Gastroesophageal sphincter (tissue), 3 donors: ENCODE results near the gene AEBP1.

Experiments used
- CTCF ChIP-seq, 4 experiments: fragments of 200-600 bp in 2 of 4; fragments of 450-650 bp in 2 of 4; sonication (generic) in 1 of 4; IDR thresholded peaks; one replicate each; pipeline ENCODE4 v1.5.1; 2017 to 2019; ENCODE audit warnings: antibody characterized with exemption in 4 of 4, mild to moderate bottlenecking in 2 of 4, moderate library complexity in 2 of 4
- POLR2A ChIP-seq, 2 donors: fragments of 450-650 bp; IDR thresholded peaks; one replicate each; pipeline ENCODE4 v1.6.1; 2017; ENCODE audit warnings: antibody characterized with exemption in 2 of 2, mild to moderate bottlenecking in 2 of 2, moderate library complexity in 1 of 2

GRCh38 chr7:44122529-44122928, 18.4 kb downstream of the AEBP1 start:
- no peak for TF ChIP-seq POLR2A (IDR thresholded peaks at IDR 0.05)
- TF ChIP-seq CTCF (IDR thresholded peaks at IDR 0.05), result no peak
